Stomach (tissue), 4 donors: ENCODE measurements around the gene HNRNPF.

Experiments
- POLR2AphosphoS5 ChIP-seq, 3 donors: sonication (generic); formaldehyde crosslinking; IDR thresholded peaks; one replicate each; pipeline ENCODE4 v1.6.1; 2016; ENCODE audit warnings: antibody characterized with exemption in 3 of 3
- TF ChIP-seq, protein P1 (sequence below), 7 experiments: fragments of 450-650 bp in 4 of 7; fragments of 200-600 bp in 3 of 7; sonication (generic) in 3 of 7; IDR thresholded peaks; one replicate each; pipeline ENCODE4 v1.5.1; 2016 to 2019; ENCODE audit warnings: antibody characterized with exemption in 7 of 7, control low read depth in 2 of 7, mild to moderate bottlenecking in 1 of 7

DNA sequence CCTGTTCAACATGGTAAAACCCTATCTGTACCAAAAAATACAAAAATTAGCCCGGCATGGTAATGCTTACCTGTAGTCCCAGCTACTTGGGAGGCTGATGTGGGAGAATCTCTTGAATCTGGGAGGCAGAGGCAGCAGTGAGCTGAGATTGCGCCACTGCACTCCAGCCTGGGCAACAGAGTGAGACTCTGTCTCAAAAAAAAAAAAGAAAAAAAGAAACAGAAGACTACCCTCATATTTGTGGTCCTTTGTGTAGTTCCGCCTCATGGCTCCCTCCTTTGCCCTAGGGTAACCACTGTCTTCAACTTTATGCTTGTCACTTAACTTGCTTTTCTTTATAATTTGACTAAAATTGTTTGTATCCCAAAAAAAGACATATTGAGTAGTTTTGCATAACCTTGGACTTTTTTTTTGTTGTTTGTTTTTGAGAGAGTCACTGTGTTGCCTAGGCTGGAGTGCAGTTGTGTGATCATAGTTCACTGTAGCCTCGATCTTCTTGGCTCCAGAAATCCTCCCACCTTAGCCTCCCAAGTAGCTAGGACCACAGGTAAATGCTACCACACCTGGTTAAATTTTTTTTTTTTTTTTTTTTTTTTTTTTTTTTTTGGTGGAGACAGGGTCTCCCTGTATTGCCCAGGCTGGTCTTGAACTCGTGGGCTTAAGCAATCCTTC, 31.6 kb upstream of the HNRNPF start:
- TF ChIP-seq, protein P1, sequence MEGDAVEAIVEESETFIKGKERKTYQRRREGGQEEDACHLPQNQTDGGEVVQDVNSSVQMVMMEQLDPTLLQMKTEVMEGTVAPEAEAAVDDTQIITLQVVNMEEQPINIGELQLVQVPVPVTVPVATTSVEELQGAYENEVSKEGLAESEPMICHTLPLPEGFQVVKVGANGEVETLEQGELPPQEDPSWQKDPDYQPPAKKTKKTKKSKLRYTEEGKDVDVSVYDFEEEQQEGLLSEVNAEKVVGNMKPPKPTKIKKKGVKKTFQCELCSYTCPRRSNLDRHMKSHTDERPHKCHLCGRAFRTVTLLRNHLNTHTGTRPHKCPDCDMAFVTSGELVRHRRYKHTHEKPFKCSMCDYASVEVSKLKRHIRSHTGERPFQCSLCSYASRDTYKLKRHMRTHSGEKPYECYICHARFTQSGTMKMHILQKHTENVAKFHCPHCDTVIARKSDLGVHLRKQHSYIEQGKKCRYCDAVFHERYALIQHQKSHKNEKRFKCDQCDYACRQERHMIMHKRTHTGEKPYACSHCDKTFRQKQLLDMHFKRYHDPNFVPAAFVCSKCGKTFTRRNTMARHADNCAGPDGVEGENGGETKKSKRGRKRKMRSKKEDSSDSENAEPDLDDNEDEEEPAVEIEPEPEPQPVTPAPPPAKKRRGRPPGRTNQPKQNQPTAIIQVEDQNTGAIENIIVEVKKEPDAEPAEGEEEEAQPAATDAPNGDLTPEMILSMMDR (IDR thresholded peaks at IDR 0.05), result no peak
- TF ChIP-seq POLR2AphosphoS5 (IDR thresholded peaks at IDR 0.05), result no peak
